Spleen (tissue), 11 donors: Measurements from ENCODE around the gene KPNA3. TPM values are rescaled to one million over a fixed set of nuclear protein-coding genes. Genes with fewer than 3 reads are reported as not detected.
"Not testable (repeated sequence)": the region's sequence is repeated elsewhere in the genome, so short reads cannot be mapped to it uniquely, and the experiment has no call there.

ENCODE experiments used
- DNase-seq: peaks from one replicate; pipeline ENCODE4 v3.0.0-alpha.2; 2020
- H3K27ac ChIP-seq, 8 donors: fragments of 200-600 bp; sonication (generic) in 7 of 8; 1 replicate in 4 of 8; 2 replicates in 4 of 8; pipeline versions ENCODE4 v1.5.0 to v1.8.0; 2016 to 2021; ENCODE audit warnings: inconsistent platforms in 4 of 8, mild to moderate bottlenecking in 4 of 8, moderate library complexity in 1 of 8
- H3K27me3 ChIP-seq, 7 donors: fragments of 200-600 bp; sonication (generic) in 6 of 7; replicated peaks in 1 of 7; 1 replicate in 4 of 7; 2 replicates in 3 of 7; pipeline versions ENCODE4 v1.5.0 to v1.8.0; 2016 to 2021; ENCODE audit warnings: inconsistent platforms in 3 of 7, mild to moderate bottlenecking in 1 of 7
- H3K36me3 ChIP-seq, 6 donors: fragments of 200-600 bp; sonication (generic) in 5 of 6; 1 replicate in 4 of 6; 2 replicates in 2 of 6; pipeline versions ENCODE4 v1.5.0 to v1.8.0; 2016 to 2021; ENCODE audit warnings: inconsistent platforms in 2 of 6
- H3K4me1 ChIP-seq, 6 donors: fragments of 200-600 bp; sonication (generic) in 5 of 6; 1 replicate in 3 of 6; 2 replicates in 3 of 6; pipeline versions ENCODE4 v1.5.0 to v1.8.0; 2016 to 2021; ENCODE audit warnings: inconsistent platforms in 3 of 6
- H3K4me3 ChIP-seq, 8 donors: fragments of 200-600 bp; sonication (generic) in 7 of 8; 1 replicate in 4 of 8; 2 replicates in 4 of 8; pipeline versions ENCODE4 v1.5.0 to v1.8.0; 2016 to 2021; ENCODE audit warnings: inconsistent platforms in 4 of 8, mild to moderate bottlenecking in 4 of 8, moderate library complexity in 2 of 8
- H3K9me3 ChIP-seq, 8 donors: fragments of 200-600 bp; sonication (generic) in 7 of 8; 1 replicate in 4 of 8; 2 replicates in 4 of 8; pipeline versions ENCODE4 v1.5.0 to v1.8.0; 2016 to 2021; ENCODE audit warnings: inconsistent platforms in 4 of 8
- CTCF ChIP-seq, 11 experiments: fragments of 200-600 bp in 7 of 11; fragments of 450-650 bp in 4 of 11; sonication (generic) in 4 of 11; IDR thresholded peaks in 8 of 11; conservative IDR thresholded peaks in 3 of 11; 1 replicate in 7 of 11; 2 replicates in 4 of 11; pipeline versions ENCODE4 v1.4.0 to v1.8.0; 2016 to 2021; ENCODE audit warnings: antibody characterized with exemption in 11 of 11, inconsistent platforms in 4 of 11, mild to moderate bottlenecking in 1 of 11
- POLR2A ChIP-seq, 3 donors: fragments of 450-650 bp; IDR thresholded peaks; one replicate each; pipeline ENCODE4 v1.5.1; 2017; ENCODE audit warnings: antibody characterized with exemption in 3 of 3, mild to moderate bottlenecking in 1 of 3
- POLR2AphosphoS5 ChIP-seq, 3 donors: sonication (generic); formaldehyde crosslinking; IDR thresholded peaks; one replicate each; pipeline ENCODE4 v1.5.1; 2017; ENCODE audit warnings: antibody characterized with exemption in 3 of 3
- WGBS, 5 donors: extraction: QIAGEN DNeasy Blood & Tissue Kit in 3 of 5; methylation state at CpG; one replicate each; pipeline versions ENCODE4 v1.1.5 to v1.1.7; 2013 to 2018; 5-methylcytosine and 5-hydroxymethylcytosine counted together
- intact Hi-C: fragments of 100-400 bp; cut with DNase I; formaldehyde crosslinking; loops from one replicate; pipeline ENCODE4 v1.15.0; 2023; ENCODE audit warnings: low total_unique reads
- polyA plus RNA-seq, 3 donors: library from polyadenylated mRNA; stranded (reverse); fragments of 200-250 nt; gene quantifications; one replicate each; pipeline ENCODE4 v1.2.1, GENCODE V29; 2013
- total RNA-seq, 7 donors: library from RNA; depleted of rRNA in 3 of 7; stranded (reverse); fragments of >200 nt in 3 of 7; fragmentation: NEBNext Ultra II Directional in 4 of 7; extraction: Animal tissue kit (Norgen Biotek cat#: 25700) in 4 of 7; gene quantifications; one replicate each; pipeline versions ENCODE4 v1.1.0 to v1.2.1, GENCODE V29; 2016 to 2021
- donor health status: healthy with polysubstance abuse.
- donor health status: DM: no; HTN: no; CAD: no; lungs with moderate emphysema.
- donor health status: DM: no; HTN: no; CAD: no.
- donor health status: Bipolar disorder and iron deficiency.
- donor health status: healthy.
- donor health status: DM: no; HTN: no; CAD: no.
- donor health status: DM: yes; HTN: yes; CAD: no.

KPNA3 gene
- total and polyA plus RNA-seq, 10 donors = 9.6 to 26.3 (median 20.6) TPM

- 59 to 82% (median 72%) methylated on average over 2 of the region's 2 CpGs for WGBS, 5 donors
- Histone ChIP-seq H3K27me3 (no peaks in the 10 kb centered on the region), H3K4me1 (no peaks in the 10 kb centered on the region), H3K27ac (no peak overlapping the region), H3K4me3 (no peak overlapping the region), H3K36me3 (peaks cover 2 to 87% (median 29%) of the 10 kb centered on the region in 6 donors), H3K9me3 (peaks cover 5 to 27% (median 24%) of the 10 kb centered on the region in 8 donors)
- no peak for DNase-seq
- TF ChIP-seq POLR2AphosphoS5 (IDR thresholded peaks at IDR 0.05) = no peak
- TF ChIP-seq CTCF (IDR thresholded peaks at IDR 0.05 in 8 of 11, conservative IDR thresholded peaks at IDR 0.05 in 3 of 11) = no peak
- TF ChIP-seq POLR2A (IDR thresholded peaks at IDR 0.05) = no peak
- intact Hi-C loops = no loop called here
Measured at GRCh38 chr13:49711218-49711863, 81.1 kb downstream of the KPNA3 start.

DNA sequence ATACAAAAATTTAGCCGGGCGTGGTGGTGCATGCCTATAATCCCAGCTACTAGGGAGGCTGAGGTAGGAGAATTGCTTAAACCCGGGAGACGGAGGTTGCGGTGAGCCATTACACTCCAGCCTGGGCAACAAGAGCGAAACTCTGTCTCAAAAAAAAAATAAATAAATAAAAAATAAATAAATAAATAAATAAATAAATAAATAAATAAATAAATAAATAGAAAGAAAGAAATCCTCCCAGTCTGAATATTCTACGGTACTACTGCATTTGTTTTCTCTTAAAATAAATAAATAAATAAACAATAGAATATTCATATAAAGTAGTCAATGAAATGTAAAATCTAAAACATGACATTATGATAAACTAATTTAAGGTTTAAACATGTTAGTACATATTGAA lies 88.2 kb downstream of the KPNA3 start:
- H3K27ac ChIP-seq, H3K4me1 ChIP-seq, H3K27me3 ChIP-seq, H3K9me3 ChIP-seq, DNase-seq, H3K4me3 ChIP-seq, intact Hi-C loops: not testable (repeated sequence)
- peaks cover 2 to 94% (median 45%) of the 10 kb centered on the region in 6 donors for H3K36me3 ChIP-seq
- WGBS, 5 donors = 96 to 99% (median 98%) methylated on average over 7 of the region's 7 CpGs

GRCh38 chr13:49701491-49701890 lies 91.0 kb downstream of the KPNA3 start:
- no peak for TF ChIP-seq CTCF (IDR thresholded peaks at IDR 0.05 in 8 of 11, conservative IDR thresholded peaks at IDR 0.05 in 3 of 11)
- TF ChIP-seq POLR2AphosphoS5 (IDR thresholded peaks at IDR 0.05) = no peak
- TF ChIP-seq POLR2A (IDR thresholded peaks at IDR 0.05) = no peak
- H3K27ac ChIP-seq = no peak overlapping the region
- H3K4me1 ChIP-seq = no peaks in the 10 kb centered on the region
- DNase-seq = no peak
- no peaks in the 10 kb centered on the region for H3K27me3 ChIP-seq
- intact Hi-C loops = no loop called here
- H3K9me3 ChIP-seq = no peaks in the 10 kb centered on the region
- peaks cover 0 to 82% (median 34%) of the 10 kb centered on the region in 6 donors for H3K36me3 ChIP-seq
- no peak overlapping the region for H3K4me3 ChIP-seq

- intact Hi-C loops = no loop called here
- peaks cover 0 to 44% (median 17%) of the 10 kb centered on the region in 6 donors for H3K36me3 ChIP-seq
- 96 to 99% (median 99%) methylated on average over 3 of the region's 3 CpGs for WGBS, 5 donors
- no peak overlapping the region for H3K4me3 ChIP-seq
- no peaks in the 10 kb centered on the region for H3K27me3 ChIP-seq
- H3K9me3 ChIP-seq = no peaks in the 10 kb centered on the region
- no peak for DNase-seq
- H3K27ac ChIP-seq = no peak overlapping the region
- H3K4me1 ChIP-seq = peaks cover 0 to 2% (median 0%) of the 10 kb centered on the region in 6 donors
- TF ChIP-seq POLR2A (IDR thresholded peaks at IDR 0.05) (no peak), CTCF (IDR thresholded peaks at IDR 0.05 in 8 of 11, conservative IDR thresholded peaks at IDR 0.05 in 3 of 11) (no peak), POLR2AphosphoS5 (IDR thresholded peaks at IDR 0.05) (no peak)
Measured at GRCh38 chr13:49697468-49697867, 95.0 kb downstream of the KPNA3 start.
